ENCODE results near the gene LRRC14B. TPM values are rescaled to one million over a fixed set of nuclear protein-coding genes. Genes with fewer than 3 reads are reported as not detected.

The LRRC14B gene
- total RNA-seq, 1 donor from 2014 or later: 93.4 TPM

GRCh38 chr5:153256-153655 is 38.0 kb upstream of the LRRC14B start:
- Histone ChIP-seq H3K9me3 (replicated peaks) (peaks cover 13% of the 10 kb centered on the region), H3K4me1 (no peaks in the 10 kb centered on the region), H3K4me3 (no peak overlapping the region), H3K27me3 (ENCODE audit: low read depth) (peaks cover 24% of the 10 kb centered on the region), H3K36me3 (no peaks in the 10 kb centered on the region), H3K27ac (replicated peaks) (no peak overlapping the region)
- intact Hi-C loops (cut with micrococcal nuclease): no loop called here
- no peak for TF ChIP-seq CTCF (IDR thresholded peaks at IDR 0.05; ENCODE audit: borderline replicate concordance)
- DNase-seq: no peak

GRCh38 chr5:154236-154635 is 37.1 kb upstream of the LRRC14B start:
- no peak overlapping the region for H3K27ac ChIP-seq (replicated peaks)
- H3K27me3 ChIP-seq (ENCODE audit: low read depth): peaks cover 34% of the 10 kb centered on the region
- H3K4me1 ChIP-seq: no peaks in the 10 kb centered on the region
- intact Hi-C loops (cut with micrococcal nuclease): no loop called here
- no peak for TF ChIP-seq CTCF (IDR thresholded peaks at IDR 0.05; ENCODE audit: borderline replicate concordance)
- DNase-seq: no peak
- H3K4me3 ChIP-seq: no peak overlapping the region
- peaks cover 3% of the 10 kb centered on the region for H3K9me3 ChIP-seq (replicated peaks)
- H3K36me3 ChIP-seq: no peaks in the 10 kb centered on the region

GRCh38 chr5:154826-155225 is 36.5 kb upstream of the LRRC14B start:
- Histone ChIP-seq H3K9me3 (replicated peaks) (no peaks in the 10 kb centered on the region), H3K27ac (replicated peaks) (no peak overlapping the region), H3K27me3 (ENCODE audit: low read depth) (peaks cover 40% of the 10 kb centered on the region), H3K36me3 (no peaks in the 10 kb centered on the region), H3K4me1 (no peaks in the 10 kb centered on the region), H3K4me3 (no peak overlapping the region)
- TF ChIP-seq CTCF (IDR thresholded peaks at IDR 0.05; ENCODE audit: borderline replicate concordance): no peak
- intact Hi-C loops (cut with micrococcal nuclease): no loop called here
- DNase-seq: no peak

GRCh38 chr5:155651-156410 is 35.5 kb upstream of the LRRC14B start:
- no peak for TF ChIP-seq CTCF (IDR thresholded peaks at IDR 0.05; ENCODE audit: borderline replicate concordance)
- no peak for DNase-seq
- Histone ChIP-seq H3K4me3 (no peak overlapping the region), H3K36me3 (no peaks in the 10 kb centered on the region), H3K4me1 (no peaks in the 10 kb centered on the region), H3K27ac (replicated peaks) (no peak overlapping the region), H3K9me3 (replicated peaks) (no peaks in the 10 kb centered on the region), H3K27me3 (ENCODE audit: low read depth) (peaks cover 48% of the 10 kb centered on the region)
- intact Hi-C loops (cut with micrococcal nuclease): no loop called here

DNA sequence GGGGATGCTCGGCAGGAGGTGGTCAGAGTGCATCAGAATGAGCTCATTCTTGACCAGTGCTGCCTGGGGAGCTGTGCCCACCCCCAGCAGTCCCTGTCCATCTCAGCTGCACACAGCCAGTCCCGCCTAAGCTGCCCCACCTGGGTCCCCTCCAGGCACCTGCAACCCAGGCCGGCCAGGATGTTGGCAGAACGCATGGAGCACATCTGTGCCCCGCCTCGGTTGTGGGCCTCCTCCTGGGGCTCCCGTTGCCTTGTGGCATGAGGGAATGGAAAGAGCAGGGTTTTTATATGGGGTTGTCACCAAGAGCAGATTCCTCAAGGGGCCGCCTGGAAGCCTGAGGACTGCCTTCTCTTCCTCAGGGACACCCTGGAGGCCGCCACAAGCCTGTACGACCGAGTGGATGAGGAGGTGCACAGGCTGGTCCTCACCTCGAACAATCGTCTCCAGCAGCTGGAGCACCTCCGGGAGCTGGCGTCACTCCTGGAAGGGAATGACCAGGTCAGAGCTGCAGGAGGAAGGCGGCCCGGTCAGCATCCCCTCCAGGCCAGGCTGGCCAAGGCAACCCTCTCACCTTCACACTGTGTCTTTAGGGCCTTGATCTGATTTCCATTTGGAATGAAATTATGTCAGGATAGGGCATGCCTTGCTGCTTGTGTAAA is 34.8 kb upstream of the LRRC14B start:
- Histone ChIP-seq H3K27me3 (ENCODE audit: low read depth) (peaks cover 54% of the 10 kb centered on the region), H3K27ac (replicated peaks) (no peak overlapping the region), H3K36me3 (no peaks in the 10 kb centered on the region), H3K4me3 (no peak overlapping the region), H3K4me1 (no peaks in the 10 kb centered on the region), H3K9me3 (replicated peaks) (no peaks in the 10 kb centered on the region)
- no peak for TF ChIP-seq CTCF (IDR thresholded peaks at IDR 0.05; ENCODE audit: borderline replicate concordance)
- DNase-seq: no peak
- intact Hi-C loops (cut with micrococcal nuclease): no loop called here

Measured in left ventricle myocardium inferior (tissue), 1 donor.